ENCODE measurements around the gene DMD. TPM values are rescaled to one million over a fixed set of nuclear protein-coding genes. Genes with fewer than 3 reads are reported as not detected.

The DMD gene
- total RNA-seq, 1 experiment from 2014 or later: 2.2 TPM

GRCh38 chrX:31258166-31258565, 1953.2 kb downstream of the DMD start:
- H3K27ac ChIP-seq (ENCODE audit: low read length): no peak overlapping the region
- no peak overlapping the region for H3K4me3 ChIP-seq (ENCODE audit: low read depth in 2 of 2, low read length in 2 of 2)
- ChIA-PET POLR2A (no interaction called here), CTCF (no interaction called here)
- no peaks in the 10 kb centered on the region for H3K4me1 ChIP-seq (ENCODE audit: control insufficient read depth, insufficient read depth, low read length)
- intact Hi-C loops (cut with micrococcal nuclease; ENCODE audit: unreplicated experiment): no loop called here
- DNase-seq (ENCODE audit: low read depth, low spot score) (no peak), ATAC-seq (no peak)
- no peaks in the 10 kb centered on the region for H3K36me3 ChIP-seq (ENCODE audit: control insufficient read depth, insufficient read depth, low read length)
- no TSS peak for BruUV-seq (replicated peaks)
- no peak for TF ChIP-seq REST (IDR thresholded peaks at IDR 0.05; ENCODE audit: insufficient read depth in 1 of 2, low read depth in 2 of 2, low read length in 1 of 2)
- no peak for TF ChIP-seq POLR2AphosphoS5 (IDR thresholded peaks at IDR 0.05; ENCODE audit: low read depth, low read length)
- no peak for TF ChIP-seq SIN3A (IDR thresholded peaks at IDR 0.05; ENCODE audit: borderline replicate concordance, insufficient read depth, low read depth, low read length)
- no peak for TF ChIP-seq TCF7L2 (IDR thresholded peaks at IDR 0.05; ENCODE audit: low read depth, low read length)
- no peak for TF ChIP-seq CTCF (IDR thresholded peaks at IDR 0.05)
- H3K27me3 ChIP-seq (ENCODE audit: control insufficient read depth, insufficient read depth, low read length): no peaks in the 10 kb centered on the region
- in situ Hi-C loops (cut with HindIII; ENCODE audit: low pct_unique_long_range_greater_than_20kb, low sequenced_read_pairs): no loop called here
- no peaks in the 10 kb centered on the region for H3K9me3 ChIP-seq (ENCODE audit: control insufficient read depth, insufficient read depth, low read depth, low read length)

GRCh38 chrX:31255310-31256033, 1955.9 kb downstream of the DMD start:
- H3K27ac ChIP-seq (ENCODE audit: low read length): no peak overlapping the region
- H3K4me1 ChIP-seq (ENCODE audit: control insufficient read depth, insufficient read depth, low read length): no peaks in the 10 kb centered on the region
- TF ChIP-seq CTCF (IDR thresholded peaks at IDR 0.05): no peak
- no peak for TF ChIP-seq TCF7L2 (IDR thresholded peaks at IDR 0.05; ENCODE audit: low read depth, low read length)
- no peak for TF ChIP-seq SIN3A (IDR thresholded peaks at IDR 0.05; ENCODE audit: borderline replicate concordance, insufficient read depth, low read depth, low read length)
- TF ChIP-seq REST (IDR thresholded peaks at IDR 0.05; ENCODE audit: insufficient read depth in 1 of 2, low read depth in 2 of 2, low read length in 1 of 2): no peak
- TF ChIP-seq POLR2AphosphoS5 (IDR thresholded peaks at IDR 0.05; ENCODE audit: low read depth, low read length): no peak
- no peak overlapping the region for H3K4me3 ChIP-seq (ENCODE audit: low read depth in 2 of 2, low read length in 2 of 2)
- ChIA-PET POLR2A (no interaction called here), CTCF (no interaction called here)
- no peaks in the 10 kb centered on the region for H3K27me3 ChIP-seq (ENCODE audit: control insufficient read depth, insufficient read depth, low read length)
- DNase-seq (ENCODE audit: low read depth, low spot score) (no peak), ATAC-seq (no peak)
- in situ Hi-C loops (cut with HindIII; ENCODE audit: low pct_unique_long_range_greater_than_20kb, low sequenced_read_pairs) (no loop called here), intact Hi-C loops (cut with micrococcal nuclease; ENCODE audit: unreplicated experiment) (no loop called here)
- no peaks in the 10 kb centered on the region for H3K9me3 ChIP-seq (ENCODE audit: control insufficient read depth, insufficient read depth, low read depth, low read length)
- no peaks in the 10 kb centered on the region for H3K36me3 ChIP-seq (ENCODE audit: control insufficient read depth, insufficient read depth, low read length)
- BruUV-seq (replicated peaks): no TSS peak

Measured in Panc1 (cell line).